Prostate gland (tissue), 2 donors: Measurements from ENCODE around the gene GUCY1A1. TPM values are rescaled to one million over a fixed set of nuclear protein-coding genes. Genes with fewer than 3 reads are reported as not detected.

ENCODE experiments used
- DNase-seq: peaks from one replicate; pipeline ENCODE4 v3.0.0-alpha.2; 2019; ENCODE audit warnings: low spot score
- H3K27ac ChIP-seq, 2 donors: fragments of 200-600 bp; sonication (generic); 2 replicates each; pipeline ENCODE4 v1.5.1; 2017 to 2019
- H3K27me3 ChIP-seq: fragments of 200-600 bp; sonication (generic); replicated peaks from 2 replicates; pipeline ENCODE4 v1.5.1; 2019; ENCODE audit not compliant: insufficient read depth
- H3K36me3 ChIP-seq, 2 donors: fragments of 200-600 bp; sonication (generic); 1 replicate in 1 of 2; 2 replicates in 1 of 2; pipeline versions ENCODE4 v1.5.1 to v1.8.1; 2017 to 2019
- H3K4me1 ChIP-seq: fragments of 200-600 bp; sonication (generic); replicated peaks from 2 replicates; pipeline ENCODE4 v1.5.1; 2019
- H3K4me3 ChIP-seq, 2 donors: fragments of 200-600 bp; sonication (generic); 2 replicates each; pipeline ENCODE4 v1.5.1; 2017 to 2019
- H3K9me3 ChIP-seq: fragments of 200-600 bp; sonication (generic); 2 replicates; pipeline ENCODE4 v1.5.1; 2017
- POLR2A ChIP-seq: fragments of 450-650 bp; IDR thresholded peaks from one replicate; pipeline ENCODE4 v1.6.1; 2016; ENCODE audit warnings: antibody characterized with exemption, mild to moderate bottlenecking
- POLR2AphosphoS5 ChIP-seq: sonication (generic); formaldehyde crosslinking; IDR thresholded peaks from one replicate; pipeline ENCODE4 v1.6.1; 2017; ENCODE audit warnings: antibody characterized with exemption
- WGBS: methylation state at CpG from one replicate; pipeline ENCODE4 v1.1.5; 2018; 5-methylcytosine and 5-hydroxymethylcytosine counted together
- intact Hi-C: fragments of 100-400 bp; cut with DNase I; formaldehyde crosslinking; loops from one replicate; pipeline ENCODE4 v1.14.2; 2022
- total RNA-seq, 2 donors: library from RNA; depleted of rRNA; stranded (reverse); fragments of >200 nt; gene quantifications; one replicate each; pipeline ENCODE4 v1.1.0, GENCODE V29; 2016
- TF ChIP-seq, protein P1 (sequence below), 4 experiments: fragments of 200-600 bp in 2 of 4; fragments of 450-650 bp in 2 of 4; sonication (generic) in 2 of 4; IDR thresholded peaks; 1 replicate in 3 of 4; 2 replicates in 1 of 4; pipeline ENCODE4 v1.5.1; 2016 to 2019; ENCODE audit warnings: antibody characterized with exemption in 4 of 4, mild to moderate bottlenecking in 2 of 4, moderate library complexity in 2 of 4

The GUCY1A1 gene
- total RNA-seq, 2 donors from 2014 or later, result 49.8 to 103 TPM

- Histone ChIP-seq H3K4me3 (no peak overlapping the region), H3K36me3 (no peaks in the 10 kb centered on the region), H3K27ac (no peak overlapping the region), H3K9me3 (no peaks in the 10 kb centered on the region), H3K27me3 (no peaks in the 10 kb centered on the region), H3K4me1 (no peaks in the 10 kb centered on the region)
- no peak for DNase-seq
- WGBS, result 57% methylated on average over 1 of the region's 1 CpG
- no peak for TF ChIP-seq POLR2AphosphoS5
- TF ChIP-seq POLR2A, result no peak
- intact Hi-C loops, result no loop called here
Observed at GRCh38 chr4:155713911-155714310, 47.3 kb downstream of the GUCY1A1 start.

DNA sequence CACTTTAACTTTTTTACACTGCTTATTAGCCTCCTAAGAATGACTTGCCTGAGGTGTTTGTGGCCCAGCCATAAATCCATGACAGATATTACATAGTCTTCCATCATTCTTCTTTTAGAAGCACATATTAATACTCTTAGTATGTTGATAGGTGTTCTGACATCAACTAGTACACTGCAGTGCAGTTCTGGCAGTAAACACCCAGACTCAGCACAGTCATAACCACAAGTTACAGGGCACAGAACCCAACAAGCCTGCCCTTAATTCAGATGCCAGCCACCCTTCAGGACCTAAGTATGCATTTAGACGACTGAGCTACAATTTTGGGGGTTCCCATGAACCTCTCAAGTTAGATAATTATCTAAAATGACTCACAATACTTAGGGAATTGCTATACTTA lies 55.7 kb downstream of the GUCY1A1 start:
- intact Hi-C loops, result no loop called here
- WGBS, result 75% methylated on average over 1 of the region's 1 CpG
- no peak for DNase-seq

DNA sequence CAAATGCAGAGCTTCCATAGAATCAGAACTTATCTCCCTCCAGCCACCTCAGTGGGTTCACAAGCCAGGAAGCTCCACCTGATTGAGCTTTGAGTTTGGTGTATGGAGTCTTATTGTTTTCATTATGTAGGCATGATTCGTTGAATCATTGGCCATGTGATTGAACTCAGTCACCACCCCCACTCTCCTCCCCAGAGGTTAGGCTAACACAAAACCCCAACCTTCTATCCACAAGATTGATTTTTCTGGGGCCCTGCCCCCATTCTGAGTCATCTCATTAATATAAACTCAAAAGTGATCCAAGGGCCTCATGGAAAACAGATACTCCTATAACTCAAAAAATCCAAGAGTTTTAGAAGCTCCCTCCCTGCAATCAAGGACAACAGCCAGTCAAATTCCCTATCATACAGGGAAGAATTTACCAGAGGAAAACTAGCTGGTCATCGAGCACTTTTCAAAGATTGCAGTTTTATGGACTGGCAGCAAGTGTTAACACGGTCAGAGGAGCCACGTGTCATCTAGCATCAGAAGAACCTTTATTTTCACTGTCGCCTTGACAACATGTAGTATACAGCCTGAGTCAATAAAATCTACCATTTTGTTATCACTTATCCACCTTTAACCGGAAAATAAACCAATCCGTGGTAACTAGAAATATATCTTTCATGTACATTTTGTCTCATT lies 56.3 kb downstream of the GUCY1A1 start:
- no peak for TF ChIP-seq POLR2AphosphoS5
- TF ChIP-seq, protein P1, sequence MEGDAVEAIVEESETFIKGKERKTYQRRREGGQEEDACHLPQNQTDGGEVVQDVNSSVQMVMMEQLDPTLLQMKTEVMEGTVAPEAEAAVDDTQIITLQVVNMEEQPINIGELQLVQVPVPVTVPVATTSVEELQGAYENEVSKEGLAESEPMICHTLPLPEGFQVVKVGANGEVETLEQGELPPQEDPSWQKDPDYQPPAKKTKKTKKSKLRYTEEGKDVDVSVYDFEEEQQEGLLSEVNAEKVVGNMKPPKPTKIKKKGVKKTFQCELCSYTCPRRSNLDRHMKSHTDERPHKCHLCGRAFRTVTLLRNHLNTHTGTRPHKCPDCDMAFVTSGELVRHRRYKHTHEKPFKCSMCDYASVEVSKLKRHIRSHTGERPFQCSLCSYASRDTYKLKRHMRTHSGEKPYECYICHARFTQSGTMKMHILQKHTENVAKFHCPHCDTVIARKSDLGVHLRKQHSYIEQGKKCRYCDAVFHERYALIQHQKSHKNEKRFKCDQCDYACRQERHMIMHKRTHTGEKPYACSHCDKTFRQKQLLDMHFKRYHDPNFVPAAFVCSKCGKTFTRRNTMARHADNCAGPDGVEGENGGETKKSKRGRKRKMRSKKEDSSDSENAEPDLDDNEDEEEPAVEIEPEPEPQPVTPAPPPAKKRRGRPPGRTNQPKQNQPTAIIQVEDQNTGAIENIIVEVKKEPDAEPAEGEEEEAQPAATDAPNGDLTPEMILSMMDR (IDR thresholded peaks at IDR 0.05), result no peak
- no peak for TF ChIP-seq POLR2A
- H3K4me1 ChIP-seq, result no peaks in the 10 kb centered on the region
- no peak overlapping the region for H3K27ac ChIP-seq
- WGBS, result 90% methylated on average over 7 of the region's 7 CpGs
- DNase-seq, result no peak
- H3K4me3 ChIP-seq, result no peak overlapping the region
- no peaks in the 10 kb centered on the region for H3K27me3 ChIP-seq
- intact Hi-C loops, result no loop called here
- no peaks in the 10 kb centered on the region for H3K36me3 ChIP-seq
- no peaks in the 10 kb centered on the region for H3K9me3 ChIP-seq

More for the DNA sequence above, 55.7 kb downstream of the GUCY1A1 start:
- Histone ChIP-seq H3K27me3 (no peaks in the 10 kb centered on the region), H3K27ac (no peak overlapping the region), H3K36me3 (no peaks in the 10 kb centered on the region), H3K4me1 (no peaks in the 10 kb centered on the region), H3K9me3 (no peaks in the 10 kb centered on the region), H3K4me3 (no peak overlapping the region)
- TF ChIP-seq, protein P1 (IDR thresholded peaks at IDR 0.05), result no peak
- TF ChIP-seq POLR2AphosphoS5, result no peak
- no peak for TF ChIP-seq POLR2A

DNA sequence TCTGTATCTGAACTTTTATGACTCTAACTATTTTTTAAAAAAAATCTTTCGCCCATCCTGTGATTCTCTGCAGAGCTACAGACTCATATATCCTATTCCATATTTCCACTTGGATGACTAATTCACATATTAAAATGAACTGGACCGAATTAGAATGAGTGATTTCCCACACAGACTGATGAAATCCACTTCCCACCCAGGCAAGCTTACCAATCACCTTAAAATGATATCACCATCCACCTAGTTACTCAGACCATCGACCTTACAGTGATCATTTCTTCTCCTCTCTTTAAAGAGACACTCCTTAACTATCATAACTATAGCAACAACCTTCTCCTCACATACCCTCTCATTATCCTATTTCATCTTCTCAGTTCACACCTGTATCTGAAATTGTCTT lies 58.1 kb downstream of the GUCY1A1 start:
- H3K36me3 ChIP-seq, result no peaks in the 10 kb centered on the region
- H3K4me3 ChIP-seq, result no peak overlapping the region
- H3K27ac ChIP-seq, result no peak overlapping the region
- intact Hi-C loops, result no loop called here
- 76% methylated on average over 3 of the region's 3 CpGs for WGBS
- no peaks in the 10 kb centered on the region for H3K9me3 ChIP-seq
- H3K27me3 ChIP-seq, result no peaks in the 10 kb centered on the region
- TF ChIP-seq, protein P1 (IDR thresholded peaks at IDR 0.05), result no peak
- no peak for TF ChIP-seq POLR2AphosphoS5
- TF ChIP-seq POLR2A, result no peak
- no peaks in the 10 kb centered on the region for H3K4me1 ChIP-seq
- no peak for DNase-seq

- no peak for DNase-seq
- no peaks in the 10 kb centered on the region for H3K27me3 ChIP-seq
- no peaks in the 10 kb centered on the region for H3K4me1 ChIP-seq
- no peaks in the 10 kb centered on the region for H3K36me3 ChIP-seq
- H3K9me3 ChIP-seq, result no peaks in the 10 kb centered on the region
- TF ChIP-seq POLR2AphosphoS5 (no peak), POLR2A (no peak)
- TF ChIP-seq, protein P1 (IDR thresholded peaks at IDR 0.05), result no peak
- WGBS, result 75% methylated on average over 3 of the region's 3 CpGs
- no peak overlapping the region for H3K27ac ChIP-seq
- H3K4me3 ChIP-seq, result no peak overlapping the region
- intact Hi-C loops, result no loop called here
Observed at GRCh38 chr4:155734065-155734464, 67.4 kb downstream of the GUCY1A1 start.
